ACHN (cell line): ENCODE results near the gene PDE4B.
"Not testable (repeated sequence)": the region's sequence is repeated elsewhere in the genome, so short reads cannot be mapped to it uniquely, and the experiment has no call there.

ENCODE experiments used
- DNase-seq: peaks from one replicate; pipeline ENCODE4 v3.0.0-alpha.2; 2015
- in situ Hi-C: cut with HindIII; loops from 2 replicates; pipeline ENCODE4 v1.10.0; 2017; ENCODE audit warnings: low sequenced_read_pairs, low pct_ligation_motif_present, low pct_unique_long_range_greater_than_20kb

PDE4B gene

DNA sequence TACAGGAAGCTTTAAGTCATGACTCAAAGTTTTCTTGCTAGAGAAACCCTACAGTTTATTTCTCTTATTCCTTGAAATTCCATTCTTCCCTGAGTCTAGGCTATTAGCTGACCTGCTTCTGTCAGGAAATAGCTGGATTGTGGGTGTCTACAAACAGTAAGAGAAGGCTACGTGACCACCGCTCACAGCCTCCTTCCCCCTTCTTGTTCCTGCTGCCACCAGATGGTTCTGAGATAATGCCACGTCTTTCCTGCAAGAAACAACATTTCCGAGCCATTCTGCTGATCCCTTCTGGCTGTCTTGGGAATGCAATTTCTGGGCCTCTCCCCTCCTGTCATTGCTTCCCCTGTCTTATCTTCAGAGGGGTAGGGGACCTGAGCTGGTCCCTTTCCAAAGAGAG, 612.4 kb downstream of the PDE4B start:
- in situ Hi-C loops, result no loop called here
- DNase-seq, result no peak

DNA sequence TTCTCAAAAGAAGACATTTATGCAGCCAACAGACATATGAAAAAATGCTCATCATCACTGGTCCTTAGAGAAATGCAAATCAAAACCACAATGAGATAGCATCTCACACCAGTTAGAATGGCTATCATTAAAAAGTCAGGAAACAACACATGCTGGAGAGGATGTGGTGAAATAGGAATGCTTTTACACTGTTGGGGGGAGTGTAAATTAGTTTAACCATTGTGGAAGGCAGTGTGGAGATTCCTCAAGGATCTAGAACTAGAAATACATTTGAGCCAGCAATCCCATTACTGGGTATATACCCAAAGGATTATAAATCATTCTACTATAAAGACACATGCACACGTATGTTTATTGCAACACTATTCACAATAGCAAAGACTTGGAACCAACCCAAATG, 618.8 kb downstream of the PDE4B start:
- in situ Hi-C loops, DNase-seq: not testable (repeated sequence)

DNA sequence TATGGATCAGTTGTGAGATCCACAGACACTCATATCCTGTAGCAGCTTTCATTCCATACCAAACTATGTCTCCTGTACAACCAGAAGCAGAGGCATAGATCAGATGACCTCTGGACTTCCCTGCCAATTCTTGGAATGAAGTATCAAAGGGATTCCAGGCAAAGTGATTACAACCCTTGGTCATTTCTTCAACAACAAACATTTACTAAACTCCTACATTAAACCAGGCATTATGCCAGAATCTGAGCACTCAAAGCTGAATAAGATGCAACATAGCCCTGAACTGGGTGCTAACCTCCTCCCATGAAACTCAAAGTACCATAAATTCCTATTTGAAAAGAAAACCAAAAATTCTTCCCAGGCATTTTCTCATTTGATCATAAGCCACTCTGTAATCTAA, 620.0 kb downstream of the PDE4B start:
- in situ Hi-C loops, result no loop called here

DNA sequence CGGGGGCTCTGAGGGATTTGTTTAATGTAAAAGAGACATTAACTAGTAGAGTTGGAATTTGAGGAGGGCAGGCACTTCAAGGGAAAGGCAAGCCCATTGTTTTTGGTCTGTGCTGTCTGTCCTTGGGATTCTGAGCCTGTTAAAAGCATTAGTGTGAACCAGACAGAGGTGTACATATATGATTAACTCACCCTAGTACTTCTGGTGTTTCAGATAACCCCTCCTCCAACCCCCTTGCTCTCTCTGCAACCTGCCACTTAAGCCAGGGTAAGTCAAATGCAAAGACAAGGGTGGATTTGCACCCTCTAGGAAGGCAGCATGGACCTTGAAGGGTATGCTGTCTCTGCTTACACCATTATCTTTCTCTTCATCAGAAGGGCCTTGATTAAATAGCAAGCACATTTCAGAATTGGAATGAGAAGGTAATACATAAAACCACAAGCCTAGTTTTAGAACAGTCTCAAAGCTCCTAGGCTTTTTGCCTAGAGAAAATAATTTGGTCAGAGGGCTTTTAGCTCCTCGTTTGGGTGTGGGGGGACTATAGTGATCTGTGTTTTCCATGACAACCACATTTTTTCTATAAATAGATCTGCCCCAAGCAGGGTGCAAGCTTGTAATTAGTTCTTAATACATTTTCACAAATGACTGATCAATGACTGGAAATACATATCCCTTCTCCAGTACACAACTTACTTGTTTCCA, 620.6 kb downstream of the PDE4B start:
- no peak for DNase-seq
- in situ Hi-C loops, result no loop called here

More for the DNA sequence above, 620.0 kb downstream of the PDE4B start:
- DNase-seq, result no peak

DNA sequence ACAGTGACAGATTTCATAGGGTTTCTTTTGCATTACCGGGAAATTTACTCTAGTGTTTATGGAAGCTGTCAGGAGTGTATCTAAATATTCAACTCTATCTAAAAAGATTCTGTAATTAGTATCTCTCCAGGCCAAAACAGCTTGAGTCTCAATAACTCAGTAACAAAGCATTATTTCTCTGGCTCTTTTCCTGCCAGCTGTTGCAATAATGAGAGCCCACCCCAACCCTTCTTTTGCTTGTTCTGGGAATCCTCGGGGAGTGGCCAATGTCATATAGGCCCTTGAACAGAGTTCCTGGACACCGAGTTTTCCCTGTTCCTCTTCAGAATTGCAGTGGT, 621.1 kb downstream of the PDE4B start:
- in situ Hi-C loops, result no loop called here

DNA sequence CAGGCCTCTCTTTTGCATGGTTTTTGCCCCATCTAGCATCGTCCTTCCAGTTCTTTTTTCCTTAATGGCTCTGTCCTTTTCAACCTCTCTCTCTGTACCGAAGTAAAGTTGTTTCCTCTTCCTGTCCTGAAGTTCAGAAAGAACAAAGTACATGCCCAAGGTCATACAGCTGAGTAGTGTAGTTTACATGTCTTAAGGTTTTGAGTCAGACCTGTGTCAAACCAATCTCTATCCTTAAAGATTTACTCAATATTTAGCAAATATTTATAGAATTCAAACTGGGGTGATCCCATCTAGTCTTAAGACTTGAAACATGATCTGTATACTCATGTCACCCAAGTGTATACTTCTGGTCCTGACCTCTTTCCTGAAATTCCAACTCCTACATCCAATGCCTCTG, 622.6 kb downstream of the PDE4B start:
- DNase-seq, result no peak
- in situ Hi-C loops, result no loop called here

More for the DNA sequence above, 621.1 kb downstream of the PDE4B start:
- DNase-seq, result no peak

DNA sequence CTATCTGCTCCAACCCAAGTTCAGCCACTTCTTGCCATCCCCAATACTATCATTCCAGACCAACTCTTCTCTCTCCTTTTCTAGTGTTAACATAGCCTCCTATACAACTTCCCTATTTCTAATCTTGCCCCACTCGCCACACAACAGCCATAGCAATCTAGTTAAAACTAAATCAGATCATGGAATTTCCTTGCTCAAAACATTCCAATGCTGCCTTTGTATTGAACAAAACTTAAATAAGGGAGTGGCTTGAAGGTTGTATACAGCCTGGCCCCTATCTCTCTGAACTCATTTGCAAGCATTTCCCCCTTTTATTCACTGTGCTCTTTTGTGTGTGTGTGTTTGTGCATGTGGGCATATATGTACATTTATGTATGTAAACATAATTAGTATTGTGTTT, 623.2 kb downstream of the PDE4B start:
- in situ Hi-C loops, result no loop called here
- DNase-seq, result no peak

DNA sequence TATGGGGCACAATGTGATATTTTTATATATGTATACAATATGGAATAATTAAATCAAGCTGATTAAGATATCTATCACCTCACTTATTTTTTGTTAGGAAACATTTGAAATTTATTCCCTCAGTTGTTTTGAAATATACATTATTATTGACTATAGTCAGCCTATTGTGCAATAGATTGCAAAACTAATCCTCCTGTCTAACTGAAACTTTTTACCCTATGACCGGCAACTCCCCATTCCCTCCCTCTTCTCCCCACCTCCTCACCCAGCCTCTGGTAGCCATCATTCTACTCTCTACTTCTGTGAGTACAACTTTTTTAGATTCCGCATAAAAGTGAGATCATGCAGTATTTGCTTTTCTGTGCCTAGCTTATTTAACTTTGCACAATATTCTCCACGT, 623.6 kb downstream of the PDE4B start:
- DNase-seq, result no peak
- in situ Hi-C loops, result no loop called here

DNA sequence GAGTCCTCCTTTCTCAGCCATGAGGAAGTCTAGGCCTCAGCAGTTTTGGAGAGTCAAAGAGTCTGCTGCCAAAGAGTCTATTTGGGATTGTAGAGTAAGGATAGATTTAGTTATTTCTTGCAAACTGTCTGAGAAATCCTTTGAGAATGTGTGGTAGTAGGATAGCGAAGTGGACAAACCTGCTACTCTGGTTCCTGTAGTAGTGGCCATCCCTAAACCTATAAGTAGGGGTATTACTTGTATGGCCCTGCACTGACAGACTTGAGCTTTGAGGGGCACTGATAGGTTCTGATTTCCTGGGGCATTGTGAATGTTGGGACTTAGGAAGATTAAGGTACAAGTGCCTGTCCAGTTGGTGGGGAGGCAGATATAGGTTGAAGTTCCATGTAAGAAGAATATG, 625.3 kb downstream of the PDE4B start:
- DNase-seq, result no peak
- in situ Hi-C loops, result no loop called here

DNA sequence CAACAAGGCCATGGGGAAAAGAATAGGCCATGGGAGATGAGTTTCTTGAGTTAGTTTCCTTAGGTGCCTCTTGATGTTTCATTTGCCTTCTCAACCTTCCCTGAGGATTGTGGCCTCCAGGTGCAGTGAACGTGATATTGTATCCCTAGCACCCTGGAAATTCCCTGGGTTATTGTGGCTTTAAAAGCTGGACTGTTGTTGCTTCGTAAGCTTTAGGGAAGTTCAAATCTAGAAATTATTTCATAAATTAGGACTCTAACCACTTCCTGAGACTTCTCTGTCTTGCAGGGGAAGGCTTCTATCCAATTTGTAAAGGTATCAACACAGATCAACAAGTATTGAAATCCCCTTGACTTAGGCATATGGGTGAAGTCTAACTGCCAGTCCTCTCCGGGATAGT, 627.5 kb downstream of the PDE4B start:
- DNase-seq, in situ Hi-C loops: not testable (repeated sequence)

DNA sequence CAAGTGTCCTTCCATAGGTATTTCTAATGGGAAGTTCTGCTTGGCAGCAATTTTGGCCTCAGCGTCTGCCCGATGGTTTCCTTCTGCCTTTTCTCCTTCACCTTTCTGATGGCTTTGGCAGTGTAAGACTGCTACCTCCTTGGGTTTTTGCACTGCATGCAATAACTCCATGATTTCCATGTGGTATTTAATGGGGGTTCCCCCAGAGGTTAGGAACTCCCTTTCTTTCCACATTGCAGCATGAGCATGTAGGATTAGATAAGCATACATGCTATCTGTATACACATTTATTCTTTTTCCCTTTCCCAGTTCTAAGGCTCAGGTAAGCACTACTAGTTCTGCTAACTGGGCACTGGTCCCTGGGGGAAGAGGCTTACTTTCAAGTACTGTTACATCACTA, 628.2 kb downstream of the PDE4B start:
- in situ Hi-C loops, DNase-seq: not testable (repeated sequence)

DNA sequence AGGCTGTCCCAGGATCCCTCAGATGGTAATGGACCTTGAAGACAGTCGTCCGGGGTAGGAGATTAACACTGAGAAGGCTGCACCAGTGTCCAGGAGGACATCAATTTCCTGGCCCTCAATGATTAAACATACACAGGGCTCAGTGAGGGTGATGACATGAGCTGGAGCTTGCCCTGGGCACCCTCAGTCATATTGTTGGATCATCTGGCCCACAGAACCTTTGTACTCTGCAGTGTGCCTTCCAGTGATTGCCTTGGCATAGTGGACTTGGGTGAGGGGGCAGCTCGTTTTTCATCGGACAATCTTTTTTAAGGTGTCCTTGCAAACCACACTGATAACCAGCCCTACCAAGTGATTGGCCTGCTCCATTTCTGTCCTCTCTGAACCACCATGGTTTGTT, 630.1 kb downstream of the PDE4B start:
- in situ Hi-C loops, result no loop called here

More for the DNA sequence above, 630.1 kb downstream of the PDE4B start:
- DNase-seq, result no peak
